ENCODE results near the gene AGXT2. TPM values are rescaled to one million over a fixed set of nuclear protein-coding genes. Genes with fewer than 3 reads are reported as not detected.

Gene AGXT2
- total RNA-seq, 1 experiment from 2014 or later = not detected

GRCh38 chr5:35069188-35069587 lies 21.4 kb upstream of the AGXT2 start:
- H2BK5ac ChIP-seq (ENCODE audit: insufficient read length, low read length) = no peak overlapping the region
- no peak overlapping the region for H3K23ac ChIP-seq (ENCODE audit: insufficient read length, low read depth, low read length)
- H3T11ph ChIP-seq (ENCODE audit: low read length) = no peak overlapping the region
- no peaks in the 10 kb centered on the region for H4K20me1 ChIP-seq (ENCODE audit: control insufficient read depth, insufficient read depth, insufficient read length)
- no CpG with 5 or more reads among the region's 1 CpG for WGBS (ENCODE audit: extremely low coverage, insufficient read length, low lambda C conversion rate)
- TF ChIP-seq CTCF (conservative IDR thresholded peaks at IDR 0.05) = no peak
- Mint-ChIP-seq H3K27me3 (ENCODE audit: low read depth) (no peaks in the 10 kb centered on the region; the same call in 1 of the 2 replicates), H3K9me3 (peaks cover 0 to 3% of the 10 kb centered on the region in 2 experiments; a peak in 1 of 5 replicates), H3K27ac (no peak overlapping the region), H3K4me3 (no peak overlapping the region), H3K36me3 (ENCODE audit: insufficient read depth in 1 of 3, low read depth in 3 of 3) (peaks cover 0 to 4% (median 0%) of the 10 kb centered on the region in 3 experiments; a peak in 1 of 7 replicates), H3K4me1 (no peaks in the 10 kb centered on the region)
- no peak overlapping the region for H3K56ac ChIP-seq (ENCODE audit: insufficient read length, low read depth, low read length)
- H2AFZ ChIP-seq (ENCODE audit: low read length) = no peak overlapping the region
- no peaks in the 10 kb centered on the region for H3K23me2 ChIP-seq (ENCODE audit: insufficient read length, low read depth, low read length, poor library complexity, severe bottlenecking)
- no peak overlapping the region for H2BK20ac ChIP-seq (ENCODE audit: low read depth, low read length, poor library complexity, severe bottlenecking)
- no peaks in the 10 kb centered on the region for H3K79me1 ChIP-seq (ENCODE audit: insufficient read depth, low read depth, low read length, poor library complexity, severe bottlenecking)
- no peak overlapping the region for H3K27ac ChIP-seq (ENCODE audit: insufficient read length, low read depth, low read length)
- no peak overlapping the region for H2BK15ac ChIP-seq (ENCODE audit: low read depth, low read length)
- no peaks in the 10 kb centered on the region for H3K9me3 ChIP-seq (ENCODE audit: control insufficient read depth, low read depth, low read length)
- no peak for DNase-seq
- H3K4ac ChIP-seq (ENCODE audit: low read depth, low read length) = no peak overlapping the region
- H4K5ac ChIP-seq (ENCODE audit: insufficient read length, low read depth, low read length) = no peak overlapping the region
- H3K9ac ChIP-seq (ENCODE audit: extremely low read depth, insufficient read length, low read length) = no peak overlapping the region
- no peak overlapping the region for H2AK5ac ChIP-seq (ENCODE audit: insufficient read length, low read length)
- H3K79me2 ChIP-seq (ENCODE audit: insufficient read depth, low read length) = no peaks in the 10 kb centered on the region
- H2BK12ac ChIP-seq (ENCODE audit: insufficient read length, low read depth, low read length) = no peak overlapping the region
- no peak overlapping the region for H3K14ac ChIP-seq (ENCODE audit: insufficient read depth, low read length)
- H3K4me1 ChIP-seq (ENCODE audit: insufficient read depth, low read length) = no peaks in the 10 kb centered on the region
- H4K8ac ChIP-seq (replicated peaks; ENCODE audit: insufficient read length, low read depth, low read length) = no peak overlapping the region
- H3K18ac ChIP-seq (ENCODE audit: insufficient read length, low read depth, low read length) = no peak overlapping the region
- no peaks in the 10 kb centered on the region for H3K27me3 ChIP-seq (ENCODE audit: insufficient read depth, low read length)
- H3K4me2 ChIP-seq (ENCODE audit: insufficient read depth, insufficient read length, low read length) = no peak overlapping the region
- no peak overlapping the region for H4K91ac ChIP-seq (ENCODE audit: insufficient read length, low read depth, low read length)
- no peak overlapping the region for H2BK120ac ChIP-seq (ENCODE audit: low read depth, low read length, poor library complexity, severe bottlenecking)

Measured in H9 (cell line).